CD4-positive, CD25-positive, alpha-beta regulatory T cell (primary cell): ENCODE data around the gene C1orf35. TPM values are rescaled to one million over a fixed set of nuclear protein-coding genes. Genes with fewer than 3 reads are reported as not detected.

Experiments used
- ATAC-seq, 2 donors: fragments of 150-1000 bp; cut with Tn5 transposase; one replicate each; pipeline ENCODE4 v1.10.0; 2021; ENCODE audit warnings: low read depth in 2 of 2, moderate number of reproducible peaks in 2 of 2, moderate library complexity in 1 of 2
- DNase-seq, 3 donors: peaks; one replicate each; pipeline versions ENCODE4 v3.0.0 to v3.0.0-alpha.2; 2012 to 2022; ENCODE audit warnings: mixed read lengths in 1 of 3
- H3K27ac ChIP-seq: one replicate; pipeline ENCODE4 v1.7.0; 2013; ENCODE audit warnings: mild to moderate bottlenecking, low read length; ENCODE audit not compliant: insufficient read depth, poor library complexity, severe bottlenecking
- H3K27me3 ChIP-seq: one replicate; pipeline ENCODE4 v1.7.0; 2013; ENCODE audit warnings: low read length; ENCODE audit not compliant: control insufficient read depth, insufficient read depth
- H3K36me3 ChIP-seq: one replicate; pipeline ENCODE4 v1.7.0; 2013; ENCODE audit warnings: mild to moderate bottlenecking, low read length, moderate library complexity; ENCODE audit not compliant: control insufficient read depth, insufficient read depth
- H3K4me1 ChIP-seq: 2 replicates; pipeline ENCODE4 v1.7.0; 2013; ENCODE audit warnings: mild to moderate bottlenecking, low read length; ENCODE audit not compliant: insufficient read depth, control insufficient read depth, poor library complexity, severe bottlenecking
- H3K4me3 ChIP-seq: one replicate; pipeline ENCODE4 v1.7.0; 2013; ENCODE audit warnings: low read depth, mild to moderate bottlenecking, low read length, moderate library complexity
- H3K9me3 ChIP-seq, 2 experiments: 1 replicate in 1 of 2; 2 replicates in 1 of 2; pipeline ENCODE4 v1.7.0; 2013; ENCODE audit warnings: low read length in 2 of 2, mild to moderate bottlenecking in 1 of 2, moderate library complexity in 1 of 2; ENCODE audit not compliant: control insufficient read depth in 2 of 2
- H3K27ac Mint-ChIP-seq, 3 donors: one replicate each; pipeline ENCODE4 v1.8.0; 2020 to 2022; ENCODE audit warnings: mild to moderate bottlenecking in 3 of 3, mixed read lengths in 3 of 3, moderate library complexity in 2 of 3
- H3K27me3 Mint-ChIP-seq: one replicate; pipeline ENCODE4 v1.8.0; 2022; ENCODE audit warnings: mild to moderate bottlenecking, mixed read lengths
- H3K36me3 Mint-ChIP-seq: one replicate; pipeline ENCODE4 v1.8.0; 2020; ENCODE audit warnings: mixed read lengths
- H3K4me1 Mint-ChIP-seq, 4 donors: one replicate each; pipeline ENCODE4 v1.8.0; 2020 to 2022; ENCODE audit warnings: mixed read lengths in 4 of 4, mild to moderate bottlenecking in 1 of 4
- H3K4me3 Mint-ChIP-seq, 4 donors: one replicate each; pipeline ENCODE4 v1.8.0; 2020 to 2022; ENCODE audit warnings: mild to moderate bottlenecking in 4 of 4, mixed read lengths in 4 of 4, moderate library complexity in 3 of 4
- H3K9me3 Mint-ChIP-seq, 7 donors: one replicate each; pipeline ENCODE4 v1.8.0; 2020 to 2022; ENCODE audit warnings: mixed read lengths in 7 of 7, mild to moderate bottlenecking in 3 of 7, moderate library complexity in 2 of 7
- polyA plus RNA-seq, 4 donors: library from polyadenylated mRNA; unstranded; fragments of 300-500 nt; fragmentation: Illumina TruSeq; gene quantifications; one replicate each; pipeline ENCODE4 v1.2.3, GENCODE V29; 2021
- total RNA-seq: library from RNA; stranded (reverse); gene quantifications from one replicate; pipeline ENCODE4 v1.2.3, GENCODE V29; 2022

Gene C1orf35
- total and polyA plus RNA-seq, 5 donors from 2014 or later, result 18.0 to 24.0 (median 21.4) TPM

GRCh38 chr1:228096416-228097332 lies 6.5 kb downstream of the C1orf35 start:
- no peak for ATAC-seq
- Histone ChIP-seq H3K4me1 (peaks cover 17% of the 10 kb centered on the region), H3K4me3 (no peak overlapping the region), H3K9me3 (peaks cover 6 to 14% of the 10 kb centered on the region in 2 experiments), H3K27me3 (no peaks in the 10 kb centered on the region), H3K27ac (peak overlapping the region; percentile 14), H3K36me3 (peaks cover 48% of the 10 kb centered on the region)
- Mint-ChIP-seq H3K27ac (no peak overlapping the region), H3K9me3 (peaks cover 0 to 14% (median 2%) of the 10 kb centered on the region in 7 donors), H3K36me3 (peaks cover 52% of the 10 kb centered on the region), H3K27me3 (no peaks in the 10 kb centered on the region), H3K4me1 (peaks cover 3 to 61% (median 23%) of the 10 kb centered on the region in 4 donors), H3K4me3 (peak overlapping the region in 1 of 4 donors; percentile 63)
- no peak for DNase-seq

GRCh38 chr1:228095938-228096337 lies 7.2 kb downstream of the C1orf35 start:
- no peaks in the 10 kb centered on the region for H3K27me3 Mint-ChIP-seq
- Histone ChIP-seq H3K27ac (no peak overlapping the region), H3K9me3 (peaks cover 6 to 14% of the 10 kb centered on the region in 2 experiments), H3K4me3 (no peak overlapping the region), H3K4me1 (peaks cover 17% of the 10 kb centered on the region), H3K36me3 (peaks cover 52% of the 10 kb centered on the region), H3K27me3 (no peaks in the 10 kb centered on the region)
- peaks cover 0 to 14% (median 2%) of the 10 kb centered on the region in 7 donors for H3K9me3 Mint-ChIP-seq
- no peak overlapping the region for H3K4me3 Mint-ChIP-seq
- H3K4me1 Mint-ChIP-seq, result peaks cover 11 to 61% (median 28%) of the 10 kb centered on the region in 4 donors
- ATAC-seq (no peak), DNase-seq (no peak)
- H3K27ac Mint-ChIP-seq, result peak overlapping the region in 1 of 3 donors; percentile 36
- H3K36me3 Mint-ChIP-seq, result peaks cover 53% of the 10 kb centered on the region

GRCh38 chr1:228095161-228095560 lies 8.0 kb downstream of the C1orf35 start:
- Histone ChIP-seq H3K9me3 (peaks cover 6 to 14% of the 10 kb centered on the region in 2 experiments), H3K27ac (no peak overlapping the region), H3K27me3 (no peaks in the 10 kb centered on the region), H3K4me3 (no peak overlapping the region), H3K36me3 (peaks cover 53% of the 10 kb centered on the region), H3K4me1 (peaks cover 25% of the 10 kb centered on the region)
- DNase-seq, result no peak
- H3K4me3 Mint-ChIP-seq, result peak overlapping the region in 2 of 4 donors; percentile 58 to 74
- no peak for ATAC-seq
- H3K27me3 Mint-ChIP-seq, result no peaks in the 10 kb centered on the region
- H3K36me3 Mint-ChIP-seq, result peaks cover 53% of the 10 kb centered on the region
- H3K27ac Mint-ChIP-seq, result peak overlapping the region in 2 of 3 donors; percentile 48 to 68
- peaks cover 0 to 14% (median 2%) of the 10 kb centered on the region in 7 donors for H3K9me3 Mint-ChIP-seq
- H3K4me1 Mint-ChIP-seq, result peaks cover 17 to 69% (median 32%) of the 10 kb centered on the region in 4 donors

- ATAC-seq, result no peak
- peaks cover 0 to 14% (median 2%) of the 10 kb centered on the region in 7 donors for H3K9me3 Mint-ChIP-seq
- peak overlapping the region; percentile 48 to 68 (median 56) for H3K27ac Mint-ChIP-seq
- no peak for DNase-seq
- Histone ChIP-seq H3K4me1 (peaks cover 32% of the 10 kb centered on the region), H3K36me3 (peaks cover 50% of the 10 kb centered on the region), H3K27me3 (no peaks in the 10 kb centered on the region), H3K9me3 (peaks cover 6 to 14% of the 10 kb centered on the region in 2 experiments), H3K27ac (no peak overlapping the region), H3K4me3 (no peak overlapping the region)
- peaks cover 17 to 75% (median 37%) of the 10 kb centered on the region in 4 donors for H3K4me1 Mint-ChIP-seq
- peak overlapping the region in 1 of 4 donors; percentile 58 for H3K4me3 Mint-ChIP-seq
- H3K36me3 Mint-ChIP-seq, result peaks cover 52% of the 10 kb centered on the region
- no peaks in the 10 kb centered on the region for H3K27me3 Mint-ChIP-seq
These were observed 8.6 kb downstream of the C1orf35 start for GRCh38 chr1:228094432-228095016.

- no peak for DNase-seq
- H3K9me3 ChIP-seq, result peaks cover 6 to 14% of the 10 kb centered on the region in 2 experiments
- ATAC-seq, result no peak
- Mint-ChIP-seq H3K27me3 (no peaks in the 10 kb centered on the region), H3K4me3 (peak overlapping the region in 1 of 4 donors; percentile 85), H3K4me1 (peaks cover 17 to 79% (median 47%) of the 10 kb centered on the region in 4 donors), H3K36me3 (peaks cover 43% of the 10 kb centered on the region), H3K27ac (peak overlapping the region in 1 of 3 donors; percentile 26), H3K9me3 (peaks cover 0 to 14% (median 2%) of the 10 kb centered on the region in 7 donors)
- peaks cover 44% of the 10 kb centered on the region for H3K4me1 ChIP-seq
- no peaks in the 10 kb centered on the region for H3K27me3 ChIP-seq
- no peak overlapping the region for H3K27ac ChIP-seq
- no peak overlapping the region for H3K4me3 ChIP-seq
- H3K36me3 ChIP-seq, result peaks cover 45% of the 10 kb centered on the region
These were observed 9.8 kb downstream of the C1orf35 start for GRCh38 chr1:228093050-228093906.

- Mint-ChIP-seq H3K4me1 (peaks cover 22 to 83% (median 55%) of the 10 kb centered on the region in 4 donors), H3K27ac (peak overlapping the region; percentile 26 to 83 (median 55)), H3K36me3 (peaks cover 38% of the 10 kb centered on the region), H3K4me3 (peak overlapping the region in 2 of 4 donors; percentile 85 to 100), H3K27me3 (no peaks in the 10 kb centered on the region), H3K9me3 (peaks cover 0 to 14% (median 2%) of the 10 kb centered on the region in 7 donors)
- Histone ChIP-seq H3K9me3 (peaks cover 6 to 14% of the 10 kb centered on the region in 2 experiments), H3K4me3 (no peak overlapping the region), H3K27ac (no peak overlapping the region), H3K4me1 (peaks cover 52% of the 10 kb centered on the region), H3K27me3 (no peaks in the 10 kb centered on the region), H3K36me3 (peaks cover 39% of the 10 kb centered on the region)
- DNase-seq (no peak), ATAC-seq (no peak)
These were observed 10.6 kb downstream of the C1orf35 start for GRCh38 chr1:228092342-228093049.
